ENCODE measurements around the gene ADGRL2. TPM values are rescaled to one million over a fixed set of nuclear protein-coding genes. Genes with fewer than 3 reads are reported as not detected.

ADGRL2 gene
- total RNA-seq, 1 donor from 2014 or later, result not detected

- H3K4me1 Mint-ChIP-seq, result no peaks in the 10 kb centered on the region
- DNase-seq, result no peak
- TF ChIP-seq CTCF (IDR thresholded peaks at IDR 0.05), result no peak
- POLR2A ChIA-PET, result no interaction called here
- ATAC-seq (ENCODE audit: low read depth), result no peak
- H3K27ac Mint-ChIP-seq, result no peak overlapping the region
- CTCF ChIA-PET, result no interaction called here
- H3K36me3 Mint-ChIP-seq (ENCODE audit: low read depth), result no peaks in the 10 kb centered on the region
- H3K4me3 Mint-ChIP-seq, result no peak overlapping the region
- no peaks in the 10 kb centered on the region for H3K27me3 Mint-ChIP-seq
- intact Hi-C loops (cut with micrococcal nuclease), result no loop called here
- no peaks in the 10 kb centered on the region for H3K9me3 Mint-ChIP-seq
These were observed 150.0 kb downstream of the ADGRL2 start for GRCh38 chr1:81950591-81951244.

- DNase-seq, result no peak
- no peak for ATAC-seq (ENCODE audit: low read depth)
- no peak overlapping the region for H3K4me3 Mint-ChIP-seq
- H3K36me3 Mint-ChIP-seq (ENCODE audit: low read depth), result no peaks in the 10 kb centered on the region
- no peaks in the 10 kb centered on the region for H3K27me3 Mint-ChIP-seq
- no peak for TF ChIP-seq CTCF (IDR thresholded peaks at IDR 0.05)
- H3K9me3 Mint-ChIP-seq, result no peaks in the 10 kb centered on the region
- no peaks in the 10 kb centered on the region for H3K4me1 Mint-ChIP-seq
- CTCF ChIA-PET, result no interaction called here
- POLR2A ChIA-PET, result no interaction called here
- intact Hi-C loops (cut with micrococcal nuclease), result no loop called here
- no peak overlapping the region for H3K27ac Mint-ChIP-seq
These were observed 153.8 kb downstream of the ADGRL2 start for GRCh38 chr1:81954534-81955020.

DNA sequence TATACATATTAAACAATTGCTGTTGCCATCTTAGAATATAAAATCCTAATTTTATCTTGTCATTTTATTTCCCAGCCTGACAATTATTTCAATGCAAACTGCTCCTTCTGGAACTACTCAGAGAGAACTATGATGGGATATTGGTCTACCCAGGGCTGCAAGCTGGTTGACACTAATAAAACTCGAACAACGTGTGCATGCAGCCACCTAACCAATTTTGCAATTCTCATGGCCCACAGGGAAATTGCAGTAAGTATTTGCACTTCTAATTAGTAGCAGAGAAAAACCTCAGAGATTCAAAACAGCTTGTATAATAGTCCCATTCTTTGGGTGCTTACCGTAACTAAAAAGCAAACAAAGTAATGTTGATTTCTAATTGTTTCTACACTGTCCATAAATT is 167.2 kb downstream of the ADGRL2 start:
- no peaks in the 10 kb centered on the region for H3K4me1 Mint-ChIP-seq
- ChIA-PET POLR2A (no interaction called here), CTCF (no interaction called here)
- DNase-seq (no peak), ATAC-seq (ENCODE audit: low read depth) (no peak)
- no peak overlapping the region for H3K27ac Mint-ChIP-seq
- H3K9me3 Mint-ChIP-seq, result no peaks in the 10 kb centered on the region
- no peaks in the 10 kb centered on the region for H3K27me3 Mint-ChIP-seq
- no peak for TF ChIP-seq CTCF (IDR thresholded peaks at IDR 0.05)
- H3K36me3 Mint-ChIP-seq (ENCODE audit: low read depth), result no peaks in the 10 kb centered on the region
- intact Hi-C loops (cut with micrococcal nuclease), result no loop called here
- no peak overlapping the region for H3K4me3 Mint-ChIP-seq

GRCh38 chr1:81970416-81970815 is 169.7 kb downstream of the ADGRL2 start:
- CTCF ChIA-PET, result no interaction called here
- Mint-ChIP-seq H3K9me3 (no peaks in the 10 kb centered on the region), H3K27ac (no peak overlapping the region), H3K27me3 (no peaks in the 10 kb centered on the region), H3K36me3 (ENCODE audit: low read depth) (no peaks in the 10 kb centered on the region), H3K4me1 (no peaks in the 10 kb centered on the region), H3K4me3 (no peak overlapping the region)
- DNase-seq (no peak), ATAC-seq (ENCODE audit: low read depth) (no peak)
- POLR2A ChIA-PET, result no interaction called here
- TF ChIP-seq CTCF (IDR thresholded peaks at IDR 0.05), result no peak
- intact Hi-C loops (cut with micrococcal nuclease), result no loop called here

GRCh38 chr1:81974222-81974841 is 173.6 kb downstream of the ADGRL2 start:
- H3K4me1 Mint-ChIP-seq, result no peaks in the 10 kb centered on the region
- DNase-seq, result no peak
- H3K27me3 Mint-ChIP-seq, result no peaks in the 10 kb centered on the region
- no peak for ATAC-seq (ENCODE audit: low read depth)
- H3K27ac Mint-ChIP-seq, result no peak overlapping the region
- no peaks in the 10 kb centered on the region for H3K9me3 Mint-ChIP-seq
- ChIA-PET CTCF (interaction anchor here (0.6 kb wide), 1 partner anchor 67 kb away, joined by 4 read pairs; no protein-coding TSS in a partner anchor), POLR2A (no interaction called here)
- H3K36me3 Mint-ChIP-seq (ENCODE audit: low read depth), result no peaks in the 10 kb centered on the region
- no peak overlapping the region for H3K4me3 Mint-ChIP-seq
- intact Hi-C loops (cut with micrococcal nuclease), result no loop called here
- TF ChIP-seq CTCF (IDR thresholded peaks at IDR 0.05), result no peak

All from activated B cell treated with CpG ODN at 0.5 μM for 24 hours (primary cell).